ENCODE data around the gene ZSCAN20. TPM values are rescaled to one million over a fixed set of nuclear protein-coding genes. Genes with fewer than 3 reads are reported as not detected.

The ZSCAN20 gene
- 1.7 to 2.3 TPM (median 1.9 TPM) in 5 replicates for total RNA-seq (2022; extraction: Qiagen RNA extraction)

DNA sequence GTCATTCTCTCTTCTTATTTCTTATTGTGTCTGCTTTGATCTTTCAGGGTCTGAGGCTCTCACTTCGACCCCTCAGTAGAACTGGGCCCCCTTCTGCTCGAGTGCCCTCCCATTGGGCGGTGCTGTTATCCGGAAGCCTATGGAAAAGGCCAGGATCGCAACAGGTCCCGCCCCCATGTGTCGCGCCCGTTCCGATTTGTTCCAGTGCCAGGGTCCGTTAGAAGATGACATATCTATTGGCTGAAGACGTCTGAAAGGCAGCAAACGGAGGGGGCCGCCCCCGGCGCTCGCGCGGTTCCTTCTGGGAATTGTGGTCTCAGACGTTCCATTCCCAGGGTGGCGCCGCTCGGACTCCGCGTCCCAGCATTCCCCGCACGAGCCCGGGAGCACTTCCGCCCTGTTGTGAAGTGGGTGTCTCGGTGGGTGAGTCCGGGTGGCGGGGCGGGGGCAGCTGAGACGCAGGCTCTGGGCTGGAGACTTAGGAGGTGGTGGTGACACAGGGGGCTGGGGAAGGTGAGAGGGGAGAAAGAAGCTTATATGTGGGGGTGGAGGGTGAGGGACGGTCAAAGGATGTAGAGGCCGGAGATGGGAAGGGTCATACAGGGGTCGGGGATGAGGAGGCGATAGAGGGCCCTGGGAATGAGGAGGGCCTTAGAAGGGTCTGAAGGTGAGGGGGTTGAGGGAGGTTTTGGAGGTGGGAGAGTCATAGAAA is at the start of gene ZSCAN20:
Gene ZSCAN20 (plus strand): TSS at position 377 of the 712 bp plus-strand sequence. CDS start 6,644 bp downstream, outside the sequence.

DNA sequence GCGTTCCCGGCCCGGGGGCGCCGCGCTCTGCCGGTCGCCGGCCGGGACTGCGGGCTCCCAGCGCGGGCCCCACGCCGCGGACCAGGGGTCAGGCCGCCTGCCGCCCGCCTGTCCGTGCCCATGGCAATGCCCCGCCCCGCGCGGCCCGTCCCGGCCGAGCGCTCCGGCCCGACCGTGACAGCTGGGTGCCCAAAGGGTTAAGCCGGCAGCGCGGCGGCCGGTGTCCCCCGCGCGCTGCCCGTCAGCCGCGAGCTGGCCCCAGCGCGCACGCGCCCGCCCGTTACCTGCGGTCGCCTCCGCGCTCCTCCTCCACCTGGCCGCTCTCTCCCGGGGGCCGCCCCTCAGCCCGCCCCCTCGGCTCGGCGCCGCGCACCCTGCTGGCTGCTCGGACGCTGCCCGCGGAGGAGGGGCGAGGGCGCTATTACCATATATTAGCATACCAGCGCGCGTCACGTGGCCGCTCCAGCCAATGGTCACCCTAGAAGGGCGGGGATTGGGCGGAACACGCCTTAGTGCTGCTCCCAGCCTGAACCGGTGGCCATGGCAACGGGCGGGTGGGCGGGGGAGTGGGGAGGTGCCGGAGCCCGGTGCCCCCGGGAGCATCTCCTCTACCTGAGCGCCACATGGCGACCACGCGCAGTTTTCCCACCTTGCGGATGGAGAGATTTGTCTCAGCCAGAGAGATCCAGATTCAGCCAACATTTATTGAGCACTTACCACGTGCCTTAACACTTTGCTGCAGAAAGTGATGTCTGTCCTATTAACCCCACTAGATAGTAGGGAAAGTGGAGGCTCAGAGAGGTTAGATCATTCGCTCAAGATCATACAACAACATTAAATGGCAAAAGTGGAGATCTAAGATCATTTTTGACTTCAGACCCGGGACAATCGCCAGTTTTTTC is 41.5 kb upstream of the ZSCAN20 start, which contains the start of gene PHC2:
Gene PHC2 (minus strand): TSS at position 404 of the 902 bp plus-strand sequence. CDS start 55,556 bp downstream, outside the sequence.

Other genes with a start within 250 kb of the ZSCAN20 start
- 8.5 to 13.0 TPM (median 11.7 TPM) in 5 replicates for gene ZNF362, start 216.2 kb upstream of the ZSCAN20 start, total RNA-seq (2022; extraction: Qiagen RNA extraction)
- not detected in 5 replicates for gene A3GALT2, start 151.5 kb upstream of the ZSCAN20 start, total RNA-seq (2022; extraction: Qiagen RNA extraction)
- 82.0 to 93.3 TPM (median 85.9 TPM) in 5 replicates for gene PHC2, start 41.5 kb upstream of the ZSCAN20 start, total RNA-seq (2022; extraction: Qiagen RNA extraction)

Measured in A549 treated with CORT108297 at 1 μM for 4 hours (cell line).